H9 (cell line): ENCODE results near the gene PRRX2. TPM values are rescaled to one million over a fixed set of nuclear protein-coding genes. Genes with fewer than 3 reads are reported as not detected.

Experiments used
- DNase-seq: peaks from one replicate; pipeline ENCODE4 v3.0.0-alpha.2; 2017
- H2AFZ ChIP-seq: one replicate; pipeline ENCODE4 v1.6.1; 2013; ENCODE audit warnings: mild to moderate bottlenecking, low read length, control low read depth, moderate library complexity
- H2AK5ac ChIP-seq: 2 replicates; pipeline ENCODE4 v1.6.1; 2013; ENCODE audit warnings: low read length, control low read depth, mixed read lengths; ENCODE audit not compliant: insufficient read length
- H2BK120ac ChIP-seq: one replicate; pipeline ENCODE4 v1.6.1; 2013; ENCODE audit warnings: low read depth, mild to moderate bottlenecking, low read length, control low read depth, inconsistent platforms; ENCODE audit not compliant: poor library complexity, severe bottlenecking
- H2BK12ac ChIP-seq: 2 replicates; pipeline ENCODE4 v1.6.1; 2013; ENCODE audit warnings: low read length, control low read depth, mixed read lengths, low read depth; ENCODE audit not compliant: insufficient read length
- H2BK15ac ChIP-seq: 2 replicates; pipeline ENCODE4 v1.6.1; 2013; ENCODE audit warnings: low read depth, low read length, control low read depth
- H2BK20ac ChIP-seq: one replicate; pipeline ENCODE4 v1.6.1; 2013; ENCODE audit warnings: low read depth, mild to moderate bottlenecking, low read length, control low read depth, inconsistent platforms; ENCODE audit not compliant: poor library complexity, severe bottlenecking
- H2BK5ac ChIP-seq: 2 replicates; pipeline ENCODE4 v1.6.1; 2013; ENCODE audit warnings: low read length, control low read depth, mixed read lengths; ENCODE audit not compliant: insufficient read length
- H3K14ac ChIP-seq: 2 replicates; pipeline ENCODE4 v1.6.1; 2013; ENCODE audit warnings: low read length, control low read depth; ENCODE audit not compliant: insufficient read depth
- H3K18ac ChIP-seq: 2 replicates; pipeline ENCODE4 v1.6.1; 2013; ENCODE audit warnings: low read depth, mild to moderate bottlenecking, mixed read lengths, low read length, control low read depth; ENCODE audit not compliant: insufficient read length
- H3K23ac ChIP-seq: 2 replicates; pipeline ENCODE4 v1.6.1; 2013; ENCODE audit warnings: low read length, control low read depth, mixed read lengths, low read depth; ENCODE audit not compliant: insufficient read length
- H3K23me2 ChIP-seq: 2 replicates; pipeline ENCODE4 v1.6.1; 2013; ENCODE audit warnings: low read depth, mild to moderate bottlenecking, mixed read lengths, low read length, control low read depth; ENCODE audit not compliant: insufficient read length, poor library complexity, severe bottlenecking
- H3K27ac ChIP-seq: 2 replicates; pipeline ENCODE4 v1.5.1; 2013; ENCODE audit warnings: low read length, control low read depth, mixed read lengths, low read depth; ENCODE audit not compliant: insufficient read length
- H3K27me3 ChIP-seq: 2 replicates; pipeline ENCODE4 v1.6.1; 2013; ENCODE audit warnings: low read length, control low read depth, inconsistent platforms; ENCODE audit not compliant: insufficient read depth
- H3K4ac ChIP-seq: 2 replicates; pipeline ENCODE4 v1.6.1; 2013; ENCODE audit warnings: low read depth, mild to moderate bottlenecking, control low read depth, inconsistent platforms, low read length, moderate library complexity
- H3K4me1 ChIP-seq: 2 replicates; pipeline ENCODE4 v1.6.1; 2013; ENCODE audit warnings: low read length, control low read depth, inconsistent platforms; ENCODE audit not compliant: insufficient read depth
- H3K4me2 ChIP-seq: 2 replicates; pipeline ENCODE4 v1.6.1; 2013; ENCODE audit warnings: low read length, control low read depth, mixed read lengths; ENCODE audit not compliant: insufficient read length, insufficient read depth
- H3K56ac ChIP-seq: 2 replicates; pipeline ENCODE4 v1.6.1; 2013; ENCODE audit warnings: low read depth, mild to moderate bottlenecking, mixed read lengths, low read length, control low read depth; ENCODE audit not compliant: insufficient read length
- H3K79me1 ChIP-seq: 2 replicates; pipeline ENCODE4 v1.6.1; 2013; ENCODE audit warnings: low read depth, mild to moderate bottlenecking, moderate library complexity, low read length, control low read depth, inconsistent platforms; ENCODE audit not compliant: insufficient read depth, poor library complexity, severe bottlenecking
- H3K79me2 ChIP-seq: 2 replicates; pipeline ENCODE4 v1.6.1; 2013; ENCODE audit warnings: low read length, control low read depth, inconsistent platforms; ENCODE audit not compliant: insufficient read depth
- H3K9ac ChIP-seq: 2 replicates; pipeline ENCODE4 v1.6.1; 2013; ENCODE audit warnings: low read length, control low read depth, mixed read lengths; ENCODE audit not compliant: insufficient read length; ENCODE audit errors: extremely low read depth
- H3K9me3 ChIP-seq: one replicate; pipeline ENCODE4 v1.6.1; 2013; ENCODE audit warnings: low read depth, low read length, inconsistent platforms; ENCODE audit not compliant: control insufficient read depth
- H3T11ph ChIP-seq: one replicate; pipeline ENCODE4 v1.6.1; 2013; ENCODE audit warnings: mild to moderate bottlenecking, low read length, control low read depth, inconsistent platforms
- H4K20me1 ChIP-seq: one replicate; pipeline ENCODE4 v1.6.1; 2013; ENCODE audit not compliant: control insufficient read depth, insufficient read length, insufficient read depth
- H4K5ac ChIP-seq: 2 replicates; pipeline ENCODE4 v1.6.1; 2013; ENCODE audit warnings: low read depth, mild to moderate bottlenecking, mixed read lengths, low read length, control low read depth; ENCODE audit not compliant: insufficient read length
- H4K8ac ChIP-seq: replicated peaks from 2 replicates; pipeline ENCODE4 v1.6.1; 2013; ENCODE audit warnings: low read length, control low read depth, mixed read lengths, low read depth; ENCODE audit not compliant: insufficient read length
- H4K91ac ChIP-seq: 2 replicates; pipeline ENCODE4 v1.6.1; 2013; ENCODE audit warnings: low read depth, mild to moderate bottlenecking, moderate library complexity, mixed read lengths, low read length, control low read depth; ENCODE audit not compliant: insufficient read length
- H3K27ac Mint-ChIP-seq, 3 experiments: 2 replicates in 2 of 3; 3 replicates in 1 of 3; pipeline ENCODE4 v1.8.0; 2020 to 2021; ENCODE audit warnings: mixed read lengths in 3 of 3, mild to moderate bottlenecking in 1 of 3, moderate library complexity in 1 of 3
- H3K27me3 Mint-ChIP-seq: 2 replicates; pipeline ENCODE4 v1.8.0; 2021; ENCODE audit warnings: low read depth, mild to moderate bottlenecking, moderate library complexity, mixed read lengths
- H3K36me3 Mint-ChIP-seq, 3 experiments: 2 replicates in 2 of 3; 3 replicates in 1 of 3; pipeline ENCODE4 v1.8.0; 2020 to 2021; ENCODE audit warnings: low read depth in 3 of 3, mixed read lengths in 3 of 3; ENCODE audit not compliant: insufficient read depth in 1 of 3
- H3K4me1 Mint-ChIP-seq, 2 experiments: 2 replicates each; pipeline ENCODE4 v1.8.0; 2020; ENCODE audit warnings: mixed read lengths in 2 of 2
- H3K4me3 Mint-ChIP-seq, 2 experiments: 2 replicates in 1 of 2; 3 replicates in 1 of 2; pipeline ENCODE4 v1.8.0; 2020 to 2021; ENCODE audit warnings: mild to moderate bottlenecking in 2 of 2, mixed read lengths in 2 of 2, moderate library complexity in 1 of 2
- H3K9me3 Mint-ChIP-seq, 2 experiments: 2 replicates in 1 of 2; 3 replicates in 1 of 2; pipeline ENCODE4 v1.8.0; 2020; ENCODE audit warnings: mild to moderate bottlenecking in 2 of 2, mixed read lengths in 2 of 2, moderate library complexity in 1 of 2
- WGBS: extraction: QIAGEN DNeasy Blood & Tissue Kit; methylation state at CpG from one replicate; pipeline ENCODE4 v1.1.7; 2013; ENCODE audit warnings: missing lambda C conversion rate, low lambda C conversion rate, mixed read lengths; ENCODE audit not compliant: insufficient read length; ENCODE audit errors: extremely low coverage; 5-methylcytosine and 5-hydroxymethylcytosine counted together
- total RNA-seq: library from RNA; stranded (reverse); gene quantifications from 2 replicates; pipeline ENCODE4 v1.2.1, GENCODE V29; 2021
- TF ChIP-seq, protein P1 (sequence below): fragments of 200-600 bp; sonication (generic); conservative IDR thresholded peaks from 3 replicates; pipeline ENCODE4 v1.8.0; 2021; ENCODE audit warnings: antibody characterized with exemption, mild to moderate bottlenecking

Gene PRRX2
- total RNA-seq, 1 experiment from 2014 or later, result 3.9 TPM

- Histone ChIP-seq H4K91ac (no peak overlapping the region), H3K4me1 (no peaks in the 10 kb centered on the region), H3T11ph (no peak overlapping the region), H2BK20ac (no peak overlapping the region), H3K18ac (no peak overlapping the region), H3K9me3 (no peaks in the 10 kb centered on the region), H2BK12ac (no peak overlapping the region), H3K56ac (no peak overlapping the region), H3K4me2 (no peak overlapping the region), H3K23ac (no peak overlapping the region), H3K23me2 (no peaks in the 10 kb centered on the region), H4K20me1 (no peaks in the 10 kb centered on the region), H2BK15ac (no peak overlapping the region), H2BK120ac (no peak overlapping the region), H3K4ac (no peak overlapping the region), H3K79me1 (no peaks in the 10 kb centered on the region), H3K9ac (no peak overlapping the region), H2BK5ac (no peak overlapping the region), H3K27ac (no peak overlapping the region), H4K8ac (no peak overlapping the region), H3K79me2 (no peaks in the 10 kb centered on the region), H4K5ac (no peak overlapping the region), H2AK5ac (no peak overlapping the region), H2AFZ (no peak overlapping the region), H3K27me3 (no peaks in the 10 kb centered on the region), H3K14ac (no peak overlapping the region)
- WGBS, result no CpG with 5 or more reads among the region's 9 CpGs
- Mint-ChIP-seq H3K27ac (no peak overlapping the region), H3K27me3 (peaks cover 8% of the 10 kb centered on the region), H3K4me1 (peaks cover 7 to 26% of the 10 kb centered on the region in 2 experiments), H3K9me3 (no peaks in the 10 kb centered on the region), H3K4me3 (no peak overlapping the region), H3K36me3 (no peaks in the 10 kb centered on the region)
- TF ChIP-seq, protein P1, sequence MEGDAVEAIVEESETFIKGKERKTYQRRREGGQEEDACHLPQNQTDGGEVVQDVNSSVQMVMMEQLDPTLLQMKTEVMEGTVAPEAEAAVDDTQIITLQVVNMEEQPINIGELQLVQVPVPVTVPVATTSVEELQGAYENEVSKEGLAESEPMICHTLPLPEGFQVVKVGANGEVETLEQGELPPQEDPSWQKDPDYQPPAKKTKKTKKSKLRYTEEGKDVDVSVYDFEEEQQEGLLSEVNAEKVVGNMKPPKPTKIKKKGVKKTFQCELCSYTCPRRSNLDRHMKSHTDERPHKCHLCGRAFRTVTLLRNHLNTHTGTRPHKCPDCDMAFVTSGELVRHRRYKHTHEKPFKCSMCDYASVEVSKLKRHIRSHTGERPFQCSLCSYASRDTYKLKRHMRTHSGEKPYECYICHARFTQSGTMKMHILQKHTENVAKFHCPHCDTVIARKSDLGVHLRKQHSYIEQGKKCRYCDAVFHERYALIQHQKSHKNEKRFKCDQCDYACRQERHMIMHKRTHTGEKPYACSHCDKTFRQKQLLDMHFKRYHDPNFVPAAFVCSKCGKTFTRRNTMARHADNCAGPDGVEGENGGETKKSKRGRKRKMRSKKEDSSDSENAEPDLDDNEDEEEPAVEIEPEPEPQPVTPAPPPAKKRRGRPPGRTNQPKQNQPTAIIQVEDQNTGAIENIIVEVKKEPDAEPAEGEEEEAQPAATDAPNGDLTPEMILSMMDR, result no peak
- DNase-seq, result no peak
Observed at GRCh38 chr9:129678844-129679243, 13.4 kb downstream of the PRRX2 start.
